ENCODE data around the gene FUT8.

The FUT8 gene

DNA sequence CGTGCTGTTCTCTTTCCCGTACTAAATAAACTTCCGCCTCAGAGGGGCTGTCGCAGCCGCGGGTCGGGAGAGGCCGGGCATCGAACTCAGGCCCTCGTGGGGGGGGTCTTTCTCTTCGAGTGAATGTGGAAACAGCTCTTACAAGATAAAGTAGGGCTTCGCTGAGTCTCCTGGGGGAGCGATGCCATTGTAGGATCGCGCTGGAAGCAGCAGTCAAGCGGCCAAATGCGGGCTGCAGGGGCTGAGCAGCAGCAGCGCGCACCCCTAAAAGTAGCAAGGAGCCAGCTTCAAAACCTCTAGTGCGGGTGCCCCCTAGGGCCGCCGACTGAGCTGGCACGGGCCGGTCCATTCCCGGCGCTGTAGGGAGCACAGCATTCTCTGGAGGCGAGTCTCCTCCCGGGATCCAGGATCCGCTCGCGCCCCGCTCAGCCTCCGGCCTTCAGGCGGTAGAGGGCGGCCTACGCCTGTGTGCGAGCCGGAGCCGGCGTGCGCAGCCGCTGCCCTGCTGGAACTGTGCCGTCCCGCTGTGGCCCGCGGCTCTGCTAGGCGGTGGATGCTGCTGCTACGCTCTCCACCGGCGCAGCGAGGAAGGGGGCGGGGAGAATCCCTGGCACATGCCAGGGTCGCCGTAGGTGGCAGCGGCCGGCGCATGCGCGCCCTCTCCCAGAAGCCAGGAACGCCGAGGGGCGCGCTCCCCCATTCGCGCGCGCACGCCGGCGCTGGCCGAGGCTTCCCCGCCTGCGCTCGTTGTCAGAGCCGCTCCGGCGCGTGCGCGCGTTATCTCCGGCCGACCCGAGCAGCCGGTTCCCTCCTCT is at the start of gene FUT8:
TSS of gene FUT8 (plus strand) at position 699 of the 815 bp plus-strand sequence. CDS start 148,834 bp downstream, outside the sequence.
- DNase-seq (ENCODE audit: low spot score): peak; percentile 95

DNA sequence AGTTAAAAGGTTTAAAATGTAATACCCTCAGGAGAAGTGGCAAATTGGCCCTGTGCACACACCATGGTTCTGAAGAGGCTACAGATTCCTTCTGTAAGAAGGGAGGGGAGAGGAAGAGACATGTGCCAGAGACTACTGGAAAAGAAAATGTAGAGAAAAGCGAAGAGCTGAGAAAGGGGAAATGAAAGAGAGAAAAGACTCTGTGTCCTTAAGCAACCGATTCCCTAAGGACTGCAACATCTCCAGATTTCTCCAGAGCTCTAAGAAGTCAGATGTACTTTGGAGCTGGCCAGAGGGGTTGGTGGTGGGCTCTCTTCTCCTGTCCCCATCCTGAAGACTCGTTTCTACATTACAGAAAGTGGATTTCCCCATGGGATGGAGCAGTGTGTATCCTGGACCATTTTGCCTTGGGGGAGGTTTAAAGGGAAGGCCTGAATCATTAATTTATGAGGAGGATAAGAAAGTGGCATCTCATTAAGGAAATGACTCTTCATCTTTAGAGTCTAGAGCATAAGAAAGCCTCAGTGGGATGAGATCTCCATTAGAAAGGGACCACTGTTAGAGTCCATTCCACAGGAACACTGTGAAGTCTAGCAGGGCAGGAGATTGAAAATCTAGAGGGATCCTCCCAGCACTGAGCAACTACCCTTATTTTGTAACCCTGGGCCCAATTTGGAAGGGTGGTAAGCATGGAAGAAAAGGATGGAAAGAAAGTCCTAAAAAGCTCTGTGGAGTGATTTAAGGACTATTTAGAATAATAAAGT is 45.5 kb upstream of the FUT8 start:
- DNase-seq (ENCODE audit: low spot score): no peak

DNA sequence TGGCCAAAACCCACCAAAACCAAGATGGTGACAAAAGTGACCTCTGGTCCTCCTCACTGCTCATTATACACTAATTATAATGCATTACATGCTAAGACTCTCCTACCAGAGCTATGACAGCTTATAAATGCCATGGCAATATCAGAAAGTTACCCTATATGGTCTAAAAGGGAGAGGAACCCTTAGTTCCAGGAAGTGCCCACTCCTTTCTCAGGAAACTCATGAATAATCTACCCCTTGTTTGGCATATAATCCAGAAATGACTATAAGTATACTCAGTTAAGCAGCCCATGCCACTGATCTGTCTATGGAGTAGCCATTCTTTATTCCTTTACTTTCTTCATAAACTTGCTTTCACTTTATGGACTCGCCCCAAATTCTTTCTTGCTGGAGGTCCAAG is 43.0 kb upstream of the FUT8 start:
- DNase-seq (ENCODE audit: low spot score): no peak

DNA sequence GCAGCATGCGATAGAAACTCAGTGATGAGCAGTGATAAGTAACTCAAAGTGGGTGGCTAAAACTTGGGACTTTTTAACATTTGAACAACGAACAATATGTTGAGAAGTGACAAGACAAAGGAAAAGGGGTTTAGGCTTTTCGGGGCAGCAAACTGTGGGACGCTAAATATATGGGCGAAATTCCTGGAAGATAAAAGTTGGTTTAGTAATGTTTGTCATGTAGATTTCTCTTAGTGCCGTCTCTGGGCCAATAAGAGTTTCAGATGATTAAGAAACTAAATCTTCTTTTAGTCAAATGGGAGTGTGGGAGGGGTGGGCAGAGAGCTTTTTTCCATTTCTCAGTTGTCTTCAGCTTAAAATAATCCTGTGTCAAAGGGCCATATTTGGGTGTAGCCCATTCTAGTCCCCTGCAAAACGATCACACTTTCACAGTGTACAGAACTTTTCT is 41.7 kb upstream of the FUT8 start:
- no peak for DNase-seq (ENCODE audit: low spot score)

DNA sequence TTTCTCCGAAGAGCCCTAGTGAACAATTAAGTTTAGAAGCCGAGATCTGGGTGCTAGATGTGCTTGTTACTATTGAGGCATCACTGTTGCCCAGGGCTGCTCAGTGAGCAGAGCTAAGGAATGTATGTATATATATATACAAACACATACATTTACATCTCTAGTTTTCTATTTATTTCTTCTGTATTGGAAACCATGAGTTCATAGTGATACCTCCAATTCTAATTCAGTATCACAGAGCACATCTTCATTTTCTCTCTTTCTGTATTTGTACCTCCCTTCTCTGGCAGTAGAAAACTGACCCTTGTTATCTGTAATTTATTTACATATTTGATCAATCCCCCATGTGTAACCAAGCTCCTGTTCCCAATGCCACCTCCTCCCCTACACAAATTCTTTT is 40.7 kb upstream of the FUT8 start:
- no peak for DNase-seq (ENCODE audit: low spot score)

DNA sequence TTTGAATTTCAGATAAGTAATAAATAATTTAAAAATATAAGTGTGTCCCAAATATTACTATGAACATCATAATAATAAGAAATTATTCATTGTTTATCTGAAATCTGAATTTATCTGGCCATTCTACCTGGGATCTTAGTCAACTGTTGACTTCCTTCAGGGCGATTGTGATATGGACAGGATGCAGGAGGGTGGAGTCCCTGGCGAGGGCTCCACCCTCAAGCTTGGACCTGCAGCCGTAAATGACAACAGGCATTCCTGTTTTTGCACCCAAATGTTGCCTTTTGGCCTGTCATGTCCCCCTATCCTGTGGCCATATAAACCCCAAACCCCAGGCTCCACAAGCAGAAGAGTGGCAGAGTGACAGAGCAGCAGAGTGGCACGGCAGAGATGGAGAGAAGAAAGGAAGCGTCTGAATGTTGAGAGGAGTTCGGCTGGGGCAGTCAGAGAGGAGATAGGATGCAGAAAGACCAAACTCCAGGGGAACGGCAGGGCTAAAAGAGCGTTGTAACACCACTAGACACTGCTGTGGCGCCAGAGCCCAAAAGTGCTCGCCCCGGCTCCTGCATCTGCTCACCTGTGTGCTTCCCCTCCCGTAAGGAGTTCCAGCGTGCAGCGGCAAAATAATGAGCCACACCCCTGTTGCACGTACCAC is 39.4 kb upstream of the FUT8 start:
- DNase-seq (ENCODE audit: low spot score): no peak

DNA sequence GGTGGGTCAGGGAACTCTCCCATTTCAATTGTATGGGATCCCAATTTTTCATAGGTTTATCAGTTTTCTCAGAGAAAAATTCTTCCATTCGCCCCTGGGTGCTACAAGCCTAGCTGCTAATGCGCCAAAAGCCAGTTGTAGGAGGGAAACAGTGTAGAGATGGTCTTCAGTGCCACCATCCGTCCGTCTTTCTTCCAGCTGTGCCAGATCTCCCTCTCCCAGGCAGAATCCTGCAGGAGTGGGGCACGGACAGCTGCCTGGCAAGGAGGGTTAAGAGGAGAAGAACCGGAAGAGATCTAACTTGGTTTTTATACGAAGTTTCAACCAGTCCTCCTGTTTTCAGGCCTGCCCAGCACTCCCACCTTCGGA is 38.9 kb upstream of the FUT8 start:
- no peak for DNase-seq (ENCODE audit: low spot score)

DNA sequence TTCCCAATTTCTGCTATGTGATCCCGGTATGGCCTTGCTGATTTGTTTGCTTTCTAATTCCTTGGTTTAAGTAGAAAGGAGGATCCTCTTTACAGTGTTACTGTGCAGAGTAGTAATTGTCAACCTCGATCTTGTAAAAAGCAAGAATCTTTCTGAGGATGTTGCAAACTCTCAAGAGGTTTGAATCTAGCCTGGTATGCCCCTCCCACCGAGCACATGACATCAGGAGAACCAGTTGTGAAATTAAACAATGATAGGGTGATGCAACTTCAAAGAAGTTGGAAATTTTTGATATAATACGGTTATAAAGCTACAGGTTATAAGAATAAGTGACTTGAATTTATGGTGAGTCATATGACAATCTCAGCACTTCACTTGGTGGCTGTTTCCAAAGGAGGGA is 35.0 kb upstream of the FUT8 start:
- DNase-seq (ENCODE audit: low spot score): no peak

DNA sequence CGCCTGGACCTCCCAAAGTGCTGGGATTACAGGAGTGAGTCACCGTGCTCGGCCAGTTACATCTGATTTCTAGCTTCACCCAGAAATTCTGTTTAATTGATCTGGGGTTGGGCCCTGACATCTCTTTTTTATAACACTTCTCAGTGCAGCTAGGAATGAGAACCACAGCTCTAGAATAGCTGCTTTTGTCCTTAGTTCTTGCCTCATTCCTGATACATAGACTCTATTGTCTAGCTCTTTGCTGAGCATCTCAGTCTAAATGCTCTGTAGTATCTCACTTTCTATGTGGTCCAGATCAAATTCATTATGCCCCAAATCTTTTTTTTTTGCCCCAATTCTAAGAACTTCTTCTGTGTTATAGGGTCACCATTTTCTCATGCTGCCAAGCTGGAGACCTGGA is 29.9 kb upstream of the FUT8 start:
- no peak for DNase-seq (ENCODE audit: low spot score)

DNA sequence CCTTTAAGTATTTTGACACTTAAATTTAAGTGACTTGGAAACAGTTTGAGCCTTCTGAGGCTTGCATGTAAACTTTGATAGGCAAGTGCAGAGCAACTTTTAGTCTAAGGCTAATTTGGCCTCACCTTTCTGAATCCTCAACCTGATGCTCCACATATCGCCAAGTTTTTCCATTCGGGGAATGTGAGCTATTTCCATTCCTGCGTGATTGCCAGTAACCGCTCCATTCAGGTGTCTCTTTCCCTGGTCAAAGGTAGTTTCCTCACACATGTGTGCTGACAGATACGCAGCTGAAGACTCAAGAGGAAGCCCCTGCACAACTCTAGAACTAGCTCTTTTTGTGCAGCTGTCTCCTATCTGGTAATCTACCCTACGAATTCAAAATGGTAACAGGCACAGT is 25.4 kb upstream of the FUT8 start:
- DNase-seq (ENCODE audit: low spot score): no peak

DNA sequence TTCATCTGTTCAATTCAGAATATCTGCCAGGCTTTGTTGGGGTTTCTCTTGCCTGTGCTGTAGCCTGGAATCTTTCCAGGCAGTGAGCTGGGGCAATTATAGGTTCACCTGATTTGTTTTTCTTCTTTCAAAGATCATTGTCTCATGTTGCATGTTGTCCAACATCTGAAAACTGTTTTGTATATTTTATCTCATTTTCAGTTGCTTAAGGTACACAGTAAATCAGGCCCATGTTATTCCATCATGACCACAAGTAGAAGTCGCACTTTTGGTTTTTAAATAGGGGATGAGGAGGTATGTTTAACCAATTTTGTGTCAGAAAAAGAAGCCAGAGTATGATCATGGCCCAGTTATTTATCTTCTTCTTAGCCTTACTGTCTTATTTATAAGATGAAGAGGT is 24.9 kb upstream of the FUT8 start:
- DNase-seq (ENCODE audit: low spot score): no peak

DNA sequence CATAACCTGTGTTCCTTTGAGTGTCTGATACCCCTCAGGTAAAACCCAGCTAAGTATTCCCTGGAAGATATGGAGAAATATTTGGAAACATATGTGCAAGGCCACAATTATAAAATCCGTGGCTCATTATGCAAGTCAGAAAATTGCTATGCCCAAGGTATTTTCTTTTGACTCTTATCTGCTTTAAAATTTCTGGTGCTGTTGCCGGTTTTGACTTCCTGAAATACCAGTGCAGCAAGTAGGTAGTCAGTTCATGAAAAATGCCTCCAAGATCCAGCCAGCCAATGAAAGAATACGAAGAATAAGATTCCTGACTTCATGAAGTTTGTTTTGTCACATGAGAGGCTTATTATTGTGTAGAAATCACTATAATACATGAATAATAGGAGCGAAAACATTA is 20.2 kb upstream of the FUT8 start:
- no peak for DNase-seq (ENCODE audit: low spot score)

DNA sequence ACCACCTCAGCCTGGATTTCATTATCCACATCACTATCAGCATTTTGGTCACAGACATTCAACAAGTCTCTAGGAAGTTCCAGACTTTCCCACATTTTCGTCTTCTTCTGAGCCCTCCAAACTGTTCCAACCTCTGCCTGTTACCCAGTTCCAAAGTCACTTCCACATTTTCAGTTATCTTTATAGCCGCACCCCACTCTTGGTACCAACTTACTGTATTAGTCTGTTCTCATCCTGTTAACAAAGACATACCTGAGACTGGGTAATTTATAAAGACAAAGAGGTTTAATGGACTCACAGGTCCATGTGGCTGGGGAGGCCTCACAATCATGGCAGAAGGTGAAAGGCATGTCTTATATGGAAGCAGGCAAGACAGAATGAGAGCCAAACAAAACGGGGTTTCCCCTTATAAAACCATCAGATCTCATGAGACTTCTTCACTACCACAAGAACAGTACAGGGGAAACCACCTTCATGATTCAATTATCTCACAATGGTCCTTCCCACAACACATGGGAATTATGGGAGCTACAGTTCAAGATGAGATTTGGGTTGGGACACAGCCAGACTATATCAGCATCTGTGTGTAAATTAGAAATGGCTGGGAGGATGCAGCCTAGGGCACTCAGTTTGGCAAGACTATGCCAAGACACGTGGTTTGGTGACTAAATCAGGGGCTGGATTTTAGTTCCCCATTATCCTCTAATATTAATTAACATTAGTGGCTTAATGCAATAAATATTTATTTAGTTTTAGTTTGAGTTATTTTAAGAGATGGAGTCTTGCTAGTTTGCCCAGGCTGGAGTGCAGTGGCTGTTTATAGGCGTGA is 16.2 kb upstream of the FUT8 start:
- no peak for DNase-seq (ENCODE audit: low spot score)

DNA sequence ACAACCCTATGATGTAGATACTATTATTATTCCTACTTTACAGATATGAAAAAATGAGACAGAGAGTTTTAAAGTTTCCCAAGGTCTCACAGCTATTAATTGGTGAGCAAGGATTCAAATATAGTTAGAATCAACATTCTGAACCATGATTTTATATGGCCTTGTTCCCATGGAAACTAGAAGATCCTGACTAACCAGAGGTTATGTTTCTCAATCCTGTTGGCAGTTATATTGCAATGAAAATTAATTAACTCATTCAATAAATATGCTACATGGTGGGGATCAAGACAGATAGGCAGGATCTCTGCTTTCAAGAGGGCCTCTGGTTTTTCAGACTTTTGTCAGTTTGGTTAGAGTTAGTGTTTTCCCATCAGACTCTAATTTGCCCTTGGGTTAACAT is 9.3 kb upstream of the FUT8 start:
- DNase-seq (ENCODE audit: low spot score): no peak

DNA sequence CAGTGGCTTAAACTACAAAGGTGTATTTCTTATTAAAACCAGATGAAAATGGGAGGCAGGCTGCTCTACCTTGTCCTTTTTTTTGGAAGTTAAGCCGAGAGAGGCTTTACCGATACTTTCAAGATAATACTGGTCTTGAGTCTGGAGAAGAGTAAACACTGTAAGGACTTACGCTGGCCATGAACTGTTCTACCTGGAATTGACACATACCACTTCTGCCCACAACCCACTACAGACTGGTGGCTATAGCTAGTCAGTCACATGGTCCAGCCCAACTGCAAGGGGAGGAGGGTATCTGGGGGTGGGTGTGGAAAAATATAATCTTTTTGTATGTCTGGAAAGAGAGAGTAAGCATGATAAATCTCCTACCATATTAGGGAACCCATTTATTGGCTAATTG is 4.4 kb upstream of the FUT8 start:
- DNase-seq (ENCODE audit: low spot score): no peak

DNA sequence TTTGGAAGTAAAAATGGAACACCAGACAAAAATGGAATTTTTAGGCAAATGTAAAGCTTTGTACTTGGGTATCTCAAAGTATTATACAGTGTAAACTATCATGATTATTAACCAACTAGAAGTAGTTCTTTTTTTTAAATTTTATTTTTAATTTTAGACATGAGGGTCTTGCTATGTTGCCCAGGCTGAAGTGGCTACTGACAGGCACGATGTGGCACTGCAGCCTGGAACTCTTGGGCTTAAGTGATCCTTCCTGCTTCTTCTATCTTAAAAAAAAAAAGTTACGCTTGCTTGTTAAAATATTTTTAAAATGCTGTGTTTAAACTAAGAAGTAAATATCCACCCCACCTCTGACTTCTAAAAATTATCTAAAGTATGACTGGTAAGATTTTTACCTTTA is 1.9 kb upstream of the FUT8 start:
- DNase-seq (ENCODE audit: low spot score): no peak

DNA sequence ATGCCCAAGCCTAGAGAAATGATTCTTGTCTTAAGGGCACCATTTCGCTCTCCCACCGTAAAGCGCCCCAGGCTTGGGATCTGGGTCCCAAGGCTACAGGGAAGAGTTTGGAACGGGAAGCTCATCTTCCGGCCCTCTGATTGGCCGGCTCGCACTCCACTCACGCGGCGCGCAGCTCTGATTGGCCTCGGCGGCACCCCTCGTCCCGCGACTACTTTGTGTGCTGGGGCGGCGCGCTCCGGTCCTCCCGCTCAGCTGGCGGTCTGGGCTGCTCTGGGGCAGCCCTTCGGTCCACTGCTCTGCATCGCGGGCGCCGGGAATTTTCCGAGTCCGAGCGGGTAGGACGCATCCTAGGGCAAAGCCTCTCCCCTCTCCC is 886 bp upstream of the FUT8 start:
- peak; percentile 90 for DNase-seq (ENCODE audit: low spot score)

DNA sequence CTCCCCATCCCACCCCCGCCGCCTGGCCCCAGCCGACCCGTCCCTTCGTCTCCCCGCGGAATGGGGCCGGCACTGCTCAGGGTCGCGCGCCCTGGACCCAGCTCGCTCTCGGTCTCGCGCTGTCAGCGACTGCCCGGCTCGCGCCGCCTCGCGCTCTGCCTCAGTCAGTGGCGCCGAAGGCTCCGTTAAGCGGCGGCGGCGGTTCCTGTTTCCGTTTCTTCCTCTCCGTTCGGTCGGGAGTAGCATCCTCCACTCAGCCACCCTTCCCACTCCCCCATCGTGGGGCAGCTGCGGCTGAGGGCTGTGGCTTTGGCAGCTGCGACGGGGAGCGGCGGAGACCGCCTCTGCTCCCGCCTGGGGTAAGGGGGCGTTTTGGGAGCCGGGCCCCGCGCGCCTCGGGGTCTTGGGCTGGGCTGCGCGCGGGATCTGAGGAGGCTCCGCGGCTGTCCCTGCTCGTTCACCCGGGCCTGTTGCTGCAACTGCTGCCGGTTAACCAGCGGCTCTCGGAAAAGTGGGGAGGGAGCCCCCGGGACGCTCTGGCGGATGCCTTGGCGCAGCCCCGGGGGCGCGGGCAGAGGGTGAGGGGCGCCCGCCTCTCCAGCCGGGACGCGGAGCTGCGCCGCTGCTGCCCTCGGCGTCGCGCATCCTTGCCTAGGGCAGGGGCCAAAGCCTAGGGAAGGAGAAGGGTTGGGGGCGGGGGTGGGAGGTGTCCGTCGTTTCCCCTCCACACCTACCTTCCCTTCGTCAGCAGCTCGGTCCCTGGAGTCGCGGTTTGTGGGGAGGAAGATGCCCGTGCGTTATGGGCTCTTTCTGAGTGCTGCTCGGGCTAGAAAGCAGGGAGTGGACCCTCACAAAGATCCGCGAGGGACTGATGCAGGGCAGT is 567 bp downstream of the FUT8 start:
- DNase-seq (ENCODE audit: low spot score): peak; percentile 66

DNA sequence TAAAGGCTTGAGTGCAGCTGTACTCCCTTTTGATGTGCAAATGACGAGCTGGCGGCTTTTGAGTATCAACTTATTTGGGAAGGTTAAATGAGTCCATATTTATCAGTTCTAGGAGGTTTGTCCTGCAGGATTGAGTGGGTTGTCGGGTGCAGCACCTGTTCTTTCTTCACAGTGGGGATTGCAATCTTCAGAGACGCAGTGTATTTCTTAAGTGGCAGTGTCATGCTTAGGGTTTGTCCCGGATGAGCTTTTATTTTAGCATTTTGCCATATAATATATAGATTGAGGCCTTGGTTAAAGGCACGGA is 1.2 kb downstream of the FUT8 start:
- DNase-seq (ENCODE audit: low spot score): no peak

DNA sequence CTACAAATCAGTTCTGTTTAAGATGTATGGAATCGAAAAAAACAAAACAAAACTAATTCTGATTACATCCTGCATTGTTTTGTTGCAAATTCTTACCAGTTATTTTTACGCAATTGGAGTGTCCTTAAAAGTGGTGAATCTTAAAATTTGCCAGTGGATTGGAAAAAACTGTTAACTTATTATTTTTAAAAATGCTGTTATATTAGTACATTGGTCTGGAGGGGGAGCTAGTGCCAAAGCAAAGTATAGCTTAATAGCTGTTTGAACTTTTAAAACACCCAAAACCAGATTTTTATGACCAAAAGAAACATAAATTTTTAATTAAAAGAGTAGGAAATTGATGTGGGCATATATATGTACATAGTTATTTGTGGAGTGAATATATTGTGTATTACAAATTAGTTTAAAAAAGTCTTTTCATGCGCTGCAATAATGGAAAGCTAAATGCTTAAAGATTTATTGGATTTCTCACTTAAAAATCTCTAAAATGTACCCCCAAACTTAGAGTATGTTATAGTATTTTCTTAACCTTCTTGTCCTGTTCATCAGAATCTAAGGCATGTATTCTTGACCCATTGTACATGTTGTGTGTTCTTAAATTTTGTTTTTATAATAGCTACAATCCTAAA is 2.5 kb downstream of the FUT8 start:
- peak; percentile 14 for DNase-seq (ENCODE audit: low spot score)

DNA sequence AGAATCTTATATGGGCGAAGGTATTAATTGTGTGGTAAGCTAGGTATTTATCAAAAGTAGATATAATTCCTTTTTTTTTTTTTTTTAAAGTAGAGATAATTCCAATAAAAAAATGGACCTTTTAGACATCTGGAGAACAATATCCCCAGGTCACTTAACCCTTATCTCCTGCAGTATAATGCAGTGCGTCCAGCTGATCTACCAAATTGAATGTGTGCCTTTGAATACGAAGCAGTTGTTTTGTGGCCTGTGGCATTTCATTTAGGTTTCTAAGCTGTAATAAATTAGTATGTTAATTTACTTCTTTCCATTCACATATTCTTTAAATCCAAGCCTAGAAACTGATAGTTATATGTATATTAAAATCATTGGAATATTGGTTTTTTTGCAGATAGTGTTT is 3.1 kb downstream of the FUT8 start:
- no peak for DNase-seq (ENCODE audit: low spot score)
